Karpas-422 (cell line): ENCODE measurements around the gene KRT78. TPM values are rescaled to one million over a fixed set of nuclear protein-coding genes. Genes with fewer than 3 reads are reported as not detected.

ENCODE experiments used
- DNase-seq: peaks from one replicate; pipeline ENCODE4 v3.0.0-alpha.2; 2015
- H2AFZ ChIP-seq: fragments of 200-600 bp; sonication (generic); 2 replicates; pipeline ENCODE4 v1.6.1; 2014; ENCODE audit warnings: antibody characterized with exemption, low read length, mixed read lengths
- H3K27ac ChIP-seq: fragments of 200-600 bp; sonication (generic); 2 replicates; pipeline ENCODE4 v1.5.1; 2014; ENCODE audit warnings: mild to moderate bottlenecking, low read length, moderate library complexity
- H3K27me3 ChIP-seq: fragments of 200-600 bp; sonication (generic); 2 replicates; pipeline ENCODE4 v1.6.1; 2014; ENCODE audit warnings: low read length, mixed read lengths
- H3K36me3 ChIP-seq: fragments of 200-600 bp; sonication (generic); 2 replicates; pipeline ENCODE4 v1.6.1; 2014; ENCODE audit warnings: low read length, mixed read lengths; ENCODE audit not compliant: insufficient read depth
- H3K4me1 ChIP-seq: fragments of 200-600 bp; sonication (generic); 2 replicates; pipeline ENCODE4 v1.6.1; 2014; ENCODE audit warnings: mild to moderate bottlenecking, low read length, mixed read lengths
- H3K4me2 ChIP-seq: fragments of 200-600 bp; sonication (generic); 2 replicates; pipeline ENCODE4 v1.6.1; 2014; ENCODE audit warnings: low read length, low read depth, mild to moderate bottlenecking; ENCODE audit not compliant: poor library complexity, severe bottlenecking
- H3K4me3 ChIP-seq: fragments of 200-600 bp; sonication (generic); 2 replicates; pipeline ENCODE4 v1.5.1; 2014; ENCODE audit warnings: mild to moderate bottlenecking, antibody characterized with exemption, low read length, mixed read lengths
- H3K79me2 ChIP-seq: fragments of 200-600 bp; sonication (generic); 2 replicates; pipeline ENCODE4 v1.6.1; 2014; ENCODE audit warnings: mild to moderate bottlenecking, low read length, mixed read lengths
- H3K9ac ChIP-seq: fragments of 200-600 bp; sonication (generic); 2 replicates; pipeline ENCODE4 v1.6.0; 2014; ENCODE audit warnings: low read length
- H3K9me2 ChIP-seq: fragments of 200-600 bp; sonication (generic), shearing (Covaris generic); replicated peaks from 2 replicates; pipeline ENCODE4 v1.6.0; 2014; ENCODE audit warnings: mild to moderate bottlenecking, low read length, moderate library complexity; ENCODE audit not compliant: insufficient read depth
- H3K9me3 ChIP-seq: fragments of 300-700, 200-600 bp; sonication (generic); 2 replicates; pipeline ENCODE4 v1.6.1; 2014; ENCODE audit warnings: low read length, mixed read lengths
- H4K20me1 ChIP-seq: fragments of 200-600 bp; sonication (generic); 2 replicates; pipeline ENCODE4 v1.6.1; 2014; ENCODE audit warnings: mild to moderate bottlenecking, antibody characterized with exemption, low read length, low read depth; ENCODE audit not compliant: insufficient read depth
- total RNA-seq: library from RNA; depleted of rRNA; stranded (reverse); fragments of >200 nt; shearing (Covaris generic); gene quantifications from 2 replicates; pipeline ENCODE4 v1.2.3, GENCODE V29; 2014; ENCODE audit warnings: low replicate concordance

Gene KRT78
- total RNA-seq, 1 experiment from 2014 or later: not detected

DNA sequence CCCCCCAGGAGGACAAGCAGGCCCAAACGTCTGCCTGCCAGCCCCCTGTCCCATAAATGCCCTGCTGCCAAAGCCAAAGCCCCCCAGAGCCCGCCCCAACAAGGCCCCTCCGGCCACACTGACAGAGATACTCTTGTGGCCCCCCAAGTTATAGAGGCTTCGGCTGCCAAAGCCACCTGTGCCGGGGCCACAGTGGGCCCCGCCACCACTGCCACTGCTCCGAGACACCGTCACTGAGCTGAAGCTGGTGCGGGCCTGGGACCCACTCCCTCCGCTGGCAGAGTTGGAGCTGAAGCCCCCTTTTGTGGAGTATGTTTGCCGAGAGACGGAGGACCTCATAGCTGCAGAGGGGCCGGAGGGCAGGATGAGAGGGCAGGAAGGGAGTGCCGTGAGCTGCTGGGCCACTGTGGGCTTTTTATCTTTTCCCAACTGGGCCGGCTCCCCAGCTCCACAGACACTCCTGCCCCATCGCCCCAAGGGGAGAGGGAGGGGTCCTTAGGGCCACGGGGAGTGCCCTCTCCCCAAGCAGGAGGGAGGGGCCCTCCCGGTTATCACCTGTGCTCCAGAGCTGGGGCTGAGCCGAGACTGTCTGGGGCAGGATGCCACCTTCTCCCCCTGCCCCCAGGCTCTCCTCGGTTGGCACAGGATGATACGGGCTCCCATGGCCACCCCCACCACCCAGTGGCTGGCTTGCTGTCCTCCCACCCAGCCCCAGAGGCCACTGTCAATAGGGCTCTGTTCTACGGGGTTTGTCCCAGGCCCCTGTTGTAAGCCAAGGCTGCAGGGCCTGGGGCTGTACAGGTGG lies 14.7 kb downstream of the KRT78 start, which contains the start of gene KRT79:
KRT79 (minus strand) TSS at position 390 of the 805 bp plus-strand sequence; CDS start at position 339, 51 bp downstream.
- no peaks in the 10 kb centered on the region for H3K9me2 ChIP-seq
- H3K79me2 ChIP-seq: no peaks in the 10 kb centered on the region
- H2AFZ ChIP-seq: no peak within 1 kb of the TSS
- H4K20me1 ChIP-seq: no peaks in the 10 kb centered on the region; the same call in 1 of the 2 replicates
- no peak within 1 kb of the TSS for H3K4me2 ChIP-seq
- H3K4me3 ChIP-seq: no peak within 1 kb of the TSS
- no peaks in the 10 kb centered on the region for H3K27me3 ChIP-seq
- no peak for DNase-seq
- no peak within 1 kb of the TSS for H3K9ac ChIP-seq
- H3K36me3 ChIP-seq: no peaks in the 10 kb centered on the region
- H3K9me3 ChIP-seq: no peaks in the 10 kb centered on the region
- no peak within 1 kb of the TSS for H3K27ac ChIP-seq
- H3K4me1 ChIP-seq: no peaks in the 10 kb centered on the region

DNA sequence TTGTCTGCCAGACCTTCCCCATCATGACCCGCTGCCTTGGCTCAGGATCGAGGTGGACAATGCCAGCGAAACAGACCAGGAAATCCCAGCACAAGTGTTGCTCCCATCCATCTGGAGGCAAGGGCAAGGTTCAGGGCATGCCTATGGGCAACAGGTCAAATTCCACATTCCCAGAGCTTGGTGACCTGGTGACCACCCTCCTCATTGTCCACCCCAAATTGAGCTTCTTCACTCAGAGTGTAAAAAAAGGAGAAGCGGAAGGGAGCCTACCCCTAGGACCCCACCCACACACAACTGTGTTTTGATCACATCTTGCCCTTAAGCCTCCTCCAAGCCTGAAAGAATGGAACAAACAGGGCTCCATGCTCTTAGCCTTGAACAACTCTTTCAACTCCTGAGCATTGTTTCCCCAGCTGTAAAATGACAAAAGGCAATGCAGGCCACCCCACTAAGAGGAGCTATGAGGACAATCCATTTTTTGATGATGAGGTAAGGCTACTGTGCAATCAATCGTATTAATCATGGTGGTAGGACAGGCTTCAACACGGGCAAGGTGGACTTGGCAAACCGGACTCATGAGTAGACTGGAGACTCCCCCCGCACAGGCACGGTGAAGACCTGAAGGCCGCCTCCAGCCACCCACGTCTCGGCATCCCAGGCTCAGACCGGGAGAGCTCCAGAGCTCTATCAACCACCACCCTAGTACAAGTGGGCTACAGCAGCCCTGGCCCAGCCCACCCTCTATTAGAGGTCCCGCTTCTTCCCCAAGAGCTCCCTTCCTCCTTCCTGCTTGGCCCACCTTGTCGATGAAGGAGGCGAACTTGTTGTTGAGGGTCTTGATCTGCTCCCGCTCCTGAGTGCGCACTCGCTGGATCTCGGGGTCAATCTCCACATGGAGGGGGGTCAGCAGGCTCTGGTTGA lies 15.5 kb downstream of the KRT78 start:
- Histone ChIP-seq H2AFZ (no peak overlapping the region), H4K20me1 (no peaks in the 10 kb centered on the region; the same call in 1 of the 2 replicates), H3K79me2 (no peaks in the 10 kb centered on the region), H3K4me3 (no peak overlapping the region), H3K4me2 (no peak overlapping the region), H3K27me3 (no peaks in the 10 kb centered on the region), H3K9me3 (no peaks in the 10 kb centered on the region), H3K4me1 (no peaks in the 10 kb centered on the region), H3K9me2 (no peaks in the 10 kb centered on the region), H3K9ac (no peak overlapping the region), H3K36me3 (no peaks in the 10 kb centered on the region), H3K27ac (no peak overlapping the region)
- DNase-seq: no peak

DNA sequence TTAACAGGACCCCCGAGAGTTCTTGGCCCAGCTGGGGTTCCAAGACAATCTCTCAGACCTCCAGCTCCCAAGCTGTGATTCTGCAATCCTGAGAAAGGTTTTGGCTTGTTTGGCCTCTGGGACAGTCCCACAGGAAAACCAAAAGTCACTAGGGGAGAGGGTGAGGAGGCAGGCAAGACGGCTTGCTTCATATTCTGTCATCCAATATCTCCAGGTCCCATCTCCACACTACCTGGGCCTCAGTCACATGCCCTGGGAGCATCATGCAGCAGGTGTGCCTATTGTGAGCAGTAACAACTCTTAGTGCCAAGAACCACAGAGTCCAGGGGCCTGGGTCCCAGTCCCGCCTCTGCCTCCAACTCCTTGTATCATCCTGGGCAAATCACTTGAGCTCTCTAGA lies 16.3 kb downstream of the KRT78 start:
- Histone ChIP-seq H3K27ac (no peak overlapping the region), H3K4me1 (no peaks in the 10 kb centered on the region), H3K36me3 (no peaks in the 10 kb centered on the region), H3K79me2 (no peaks in the 10 kb centered on the region), H3K9ac (no peak overlapping the region), H3K4me2 (no peak overlapping the region), H3K9me3 (no peaks in the 10 kb centered on the region), H3K4me3 (no peak overlapping the region), H4K20me1 (no peaks in the 10 kb centered on the region; the same call in 1 of the 2 replicates), H3K9me2 (no peaks in the 10 kb centered on the region), H2AFZ (no peak overlapping the region), H3K27me3 (no peaks in the 10 kb centered on the region)
- no peak for DNase-seq

DNA sequence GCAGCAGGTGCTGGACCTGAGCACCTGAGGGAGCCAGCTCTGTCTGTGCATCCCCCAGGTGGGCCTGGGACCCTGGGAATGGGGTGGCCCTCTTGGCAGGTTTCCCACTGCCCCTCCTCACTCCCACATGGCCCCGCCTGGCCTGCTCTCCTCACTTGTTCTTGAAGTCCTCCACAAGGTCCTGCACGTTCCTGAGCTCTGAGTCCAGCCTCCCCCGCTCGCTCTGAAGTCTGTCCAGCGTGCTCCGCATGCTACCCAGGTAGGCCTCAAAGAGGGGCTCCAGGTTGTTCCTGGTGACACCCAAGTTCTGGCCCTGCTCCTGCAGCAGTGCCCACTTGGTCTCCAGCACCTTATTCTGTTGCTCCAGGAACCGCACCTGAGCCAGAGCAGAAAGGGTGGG lies 17.5 kb downstream of the KRT78 start:
- no peaks in the 10 kb centered on the region for H3K4me1 ChIP-seq
- H3K36me3 ChIP-seq: no peaks in the 10 kb centered on the region
- no peaks in the 10 kb centered on the region for H3K27me3 ChIP-seq
- H3K79me2 ChIP-seq: no peaks in the 10 kb centered on the region
- H3K4me2 ChIP-seq: no peak overlapping the region
- no peak for DNase-seq
- H4K20me1 ChIP-seq: no peaks in the 10 kb centered on the region; the same call in 1 of the 2 replicates
- H3K9me3 ChIP-seq: no peaks in the 10 kb centered on the region
- H3K9ac ChIP-seq: no peak overlapping the region
- no peaks in the 10 kb centered on the region for H3K9me2 ChIP-seq
- H2AFZ ChIP-seq: no peak overlapping the region
- no peak overlapping the region for H3K4me3 ChIP-seq
- no peak overlapping the region for H3K27ac ChIP-seq

DNA sequence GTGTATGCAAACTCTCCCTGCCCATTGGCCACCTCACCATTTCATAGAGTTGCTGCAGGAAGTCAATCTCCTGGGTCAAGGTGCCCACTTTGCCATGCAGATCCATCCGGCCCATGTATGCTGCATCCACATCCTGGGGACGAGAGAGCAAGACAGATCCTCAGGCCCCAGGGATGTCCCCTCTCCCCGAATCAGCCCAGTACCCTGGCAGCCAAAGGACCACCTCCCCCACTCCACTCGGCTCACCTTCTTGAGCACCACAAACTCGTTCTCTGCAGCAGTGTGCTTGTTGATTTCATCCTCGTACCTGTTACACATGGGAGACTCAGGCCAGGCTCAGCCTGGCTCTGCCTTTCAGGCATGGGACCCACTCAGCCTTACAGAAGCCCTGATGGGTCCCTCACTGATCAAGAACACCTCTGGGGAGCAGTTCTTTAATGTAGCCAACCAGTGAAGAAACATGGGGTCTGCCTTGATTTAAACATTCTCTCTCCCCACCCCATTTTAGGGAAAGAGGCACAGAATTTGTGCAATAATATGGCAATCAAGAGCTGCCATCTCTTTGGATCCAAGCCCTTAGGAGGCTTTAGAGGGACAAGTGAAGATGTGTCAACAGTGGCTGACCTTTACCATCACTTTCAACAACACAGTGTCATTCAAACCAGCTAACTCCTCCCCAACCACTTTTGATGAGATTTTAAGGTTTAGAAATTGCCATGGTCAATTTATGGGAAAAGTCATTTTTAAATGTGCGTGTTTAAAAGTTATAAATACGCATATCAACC lies 18.6 kb downstream of the KRT78 start:
- no peaks in the 10 kb centered on the region for H3K27me3 ChIP-seq
- H3K9me3 ChIP-seq: no peaks in the 10 kb centered on the region
- no peaks in the 10 kb centered on the region for H3K36me3 ChIP-seq
- no peak overlapping the region for H3K27ac ChIP-seq
- H4K20me1 ChIP-seq: no peaks in the 10 kb centered on the region
- H3K79me2 ChIP-seq: no peaks in the 10 kb centered on the region
- no peak for DNase-seq
- no peak overlapping the region for H3K9ac ChIP-seq
- no peak overlapping the region for H3K4me2 ChIP-seq
- no peaks in the 10 kb centered on the region for H3K4me1 ChIP-seq
- H3K9me2 ChIP-seq: no peaks in the 10 kb centered on the region
- no peak overlapping the region for H3K4me3 ChIP-seq
- no peak overlapping the region for H2AFZ ChIP-seq

DNA sequence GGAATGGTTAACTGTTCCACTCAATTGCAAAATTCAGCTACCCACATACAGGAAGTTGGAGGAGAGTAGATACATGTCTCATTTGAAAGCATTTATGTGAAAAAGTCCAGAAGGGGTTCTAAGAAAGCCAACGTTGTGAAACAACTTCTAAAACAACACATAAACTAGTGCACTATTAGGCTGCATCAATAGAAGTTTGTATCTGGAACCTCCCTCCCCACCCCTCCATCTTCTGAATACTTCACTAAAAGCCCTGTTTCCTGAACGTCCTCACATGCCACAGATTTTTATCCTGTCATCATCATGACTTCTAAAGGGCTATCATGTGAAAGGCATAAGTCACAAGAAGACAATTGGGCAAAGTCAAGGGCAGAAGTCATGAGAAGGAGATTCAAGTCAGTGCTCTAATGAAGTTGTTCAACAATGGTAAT lies 20.2 kb downstream of the KRT78 start:
- Histone ChIP-seq H3K9me2 (no peaks in the 10 kb centered on the region), H3K27ac (no peak overlapping the region), H3K27me3 (no peaks in the 10 kb centered on the region), H3K9me3 (no peaks in the 10 kb centered on the region), H2AFZ (no peak overlapping the region), H3K36me3 (no peaks in the 10 kb centered on the region), H3K9ac (no peak overlapping the region), H3K79me2 (no peaks in the 10 kb centered on the region), H3K4me2 (no peak overlapping the region), H4K20me1 (no peaks in the 10 kb centered on the region), H3K4me1 (no peaks in the 10 kb centered on the region), H3K4me3 (no peak overlapping the region)
- DNase-seq: no peak

DNA sequence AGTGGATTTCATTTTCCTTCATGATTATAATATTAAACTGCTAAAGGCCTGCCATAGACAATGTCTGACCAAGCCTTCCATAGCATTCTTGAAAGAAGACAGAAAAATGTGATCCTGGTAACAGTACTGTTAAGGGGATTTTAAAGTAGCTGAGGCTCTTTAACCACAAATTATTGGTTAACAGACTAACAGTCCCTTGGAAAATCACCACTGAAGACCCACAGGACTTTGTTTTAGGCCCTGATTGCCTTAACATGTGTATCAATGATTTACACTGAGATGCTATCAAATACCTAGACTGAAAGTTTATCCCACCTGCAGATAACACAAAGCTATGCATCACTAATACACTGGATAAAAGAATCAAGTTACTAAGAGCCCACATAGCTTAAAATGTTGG lies 20.6 kb downstream of the KRT78 start:
- no peaks in the 10 kb centered on the region for H3K4me1 ChIP-seq
- no peaks in the 10 kb centered on the region for H3K79me2 ChIP-seq
- H4K20me1 ChIP-seq: no peaks in the 10 kb centered on the region
- no peak overlapping the region for H3K27ac ChIP-seq
- H3K9me2 ChIP-seq: no peaks in the 10 kb centered on the region
- no peaks in the 10 kb centered on the region for H3K27me3 ChIP-seq
- H3K9ac ChIP-seq: no peak overlapping the region
- no peak overlapping the region for H3K4me3 ChIP-seq
- H3K9me3 ChIP-seq: no peaks in the 10 kb centered on the region
- H3K36me3 ChIP-seq: no peaks in the 10 kb centered on the region
- no peak overlapping the region for H2AFZ ChIP-seq
- DNase-seq: no peak
- no peak overlapping the region for H3K4me2 ChIP-seq
